Loucy (cell line): Measurements from ENCODE around the gene TMED1.

Source experiments
- H2AFZ ChIP-seq: fragments of 200-600 bp; sonication (generic); 2 replicates; pipeline ENCODE4 v1.6.0; 2016; ENCODE audit warnings: antibody characterized with exemption, mild to moderate bottlenecking, low read length, moderate library complexity
- H3F3A ChIP-seq: fragments of 200-600 bp; 2 replicates; pipeline ENCODE4 v1.6.0; 2016; ENCODE audit warnings: antibody characterized with exemption, low read depth, mild to moderate bottlenecking
- H3K27me3 ChIP-seq: fragments of 200-600 bp; sonication (generic); 2 replicates; pipeline ENCODE4 v1.6.1; 2014; ENCODE audit warnings: low read length, mild to moderate bottlenecking; ENCODE audit not compliant: insufficient read depth, poor library complexity, severe bottlenecking
- H3K36me3 ChIP-seq: fragments of 200-600 bp; sonication (generic); 2 replicates; pipeline ENCODE4 v1.6.1; 2016; ENCODE audit warnings: low read length; ENCODE audit not compliant: insufficient read depth
- H3K4me1 ChIP-seq: fragments of 200-600 bp; sonication (generic); 2 replicates; pipeline ENCODE4 v1.5.1; 2014; ENCODE audit warnings: low read length, mild to moderate bottlenecking; ENCODE audit not compliant: insufficient read depth, poor library complexity, severe bottlenecking
- H3K4me2 ChIP-seq: fragments of 200-600 bp; sonication (generic); 2 replicates; pipeline ENCODE4 v1.6.0; 2014; ENCODE audit warnings: antibody characterized with exemption, low read length, low read depth, mild to moderate bottlenecking; ENCODE audit not compliant: poor library complexity, severe bottlenecking
- H3K4me3 ChIP-seq: fragments of 200-600 bp; sonication (generic); 2 replicates; pipeline ENCODE4 v1.5.1; 2014; ENCODE audit warnings: low read length, mild to moderate bottlenecking, mixed read lengths; ENCODE audit not compliant: poor library complexity, severe bottlenecking
- H3K79me2 ChIP-seq: fragments of 200-600 bp; sonication (generic); 2 replicates; pipeline ENCODE4 v1.6.1; 2014; ENCODE audit warnings: low read length; ENCODE audit not compliant: insufficient read depth
- H3K9ac ChIP-seq: fragments of 200-600 bp; sonication (generic); 2 replicates; pipeline ENCODE4 v1.6.0; 2014; ENCODE audit warnings: mild to moderate bottlenecking, low read depth, low read length, moderate library complexity; ENCODE audit not compliant: poor library complexity, severe bottlenecking
- H3K9me2 ChIP-seq: fragments of 200-600 bp; sonication (generic); replicated peaks from 2 replicates; pipeline ENCODE4 v1.6.1; 2016; ENCODE audit warnings: low read depth, low read length, mixed read lengths
- H3K9me3 ChIP-seq: fragments of 200-600 bp; sonication (generic); 2 replicates; pipeline ENCODE4 v1.6.1; 2014; ENCODE audit warnings: mild to moderate bottlenecking, antibody characterized with exemption, low read length, low read depth; ENCODE audit not compliant: insufficient read depth
- H4K20me1 ChIP-seq: fragments of 200-600 bp; sonication (generic); 2 replicates; pipeline ENCODE4 v1.6.0; 2014; ENCODE audit warnings: antibody characterized with exemption, low read length, mild to moderate bottlenecking; ENCODE audit not compliant: insufficient read depth, poor library complexity, severe bottlenecking
- CTCF ChIP-seq: fragments of 200-600 bp; sonication (generic); conservative IDR thresholded peaks from 2 replicates; pipeline ENCODE4 v1.5.1; 2014; ENCODE audit warnings: mild to moderate bottlenecking, antibody characterized with exemption, low read length
- EZH2phosphoT487 ChIP-seq: fragments of 200-600 bp; IDR thresholded peaks from 2 replicates; pipeline ENCODE4 v1.6.1; 2018; ENCODE audit warnings: antibody characterized with exemption, mild to moderate bottlenecking, moderate library complexity, borderline replicate concordance

The TMED1 gene

DNA sequence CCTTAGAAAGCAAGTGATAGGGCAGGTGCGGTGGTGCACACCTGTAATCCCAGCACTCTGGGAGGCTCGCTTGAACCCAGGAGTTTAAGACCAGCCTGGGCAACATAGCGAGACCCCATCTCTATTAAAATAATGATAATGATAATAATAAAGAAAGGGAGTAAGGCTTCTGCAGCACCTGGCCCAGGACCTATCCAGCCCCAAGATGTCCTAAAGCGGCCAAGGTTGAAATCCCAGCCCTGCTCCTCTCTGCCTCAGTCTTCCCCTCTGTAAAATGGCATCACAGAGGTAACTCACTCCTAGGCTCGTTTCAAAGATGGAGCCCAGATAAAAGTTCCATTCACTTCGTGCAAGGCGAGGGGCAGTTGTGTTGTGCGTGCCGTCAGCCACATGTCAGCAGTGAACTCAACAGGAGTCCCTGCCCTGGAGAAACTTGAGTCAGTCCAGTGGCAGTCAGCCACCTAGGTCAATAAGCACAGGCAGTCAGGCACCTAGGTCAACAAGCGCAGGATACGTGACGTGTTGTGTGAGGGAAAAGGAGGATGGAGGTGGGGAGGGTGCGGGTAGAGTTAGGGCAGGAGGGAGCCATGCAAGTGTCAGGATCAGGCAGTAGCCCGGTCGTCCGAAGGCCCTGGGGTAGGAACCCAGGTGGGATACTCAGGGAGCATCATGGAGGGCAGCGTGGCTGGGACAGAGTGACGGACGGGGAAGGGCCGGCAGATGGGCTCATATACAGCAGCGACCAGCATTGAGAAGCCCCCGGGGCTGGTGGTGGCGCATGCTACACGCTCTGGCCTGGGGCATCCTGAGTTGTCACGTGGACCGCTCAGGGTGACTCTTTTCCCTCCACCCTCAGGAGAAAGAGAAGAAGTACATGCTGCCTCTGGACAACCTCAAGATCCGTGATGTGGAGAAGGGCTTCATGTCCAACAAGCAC lies 16.6 kb downstream of the TMED1 start:
- Histone ChIP-seq H3K4me2 (no peak overlapping the region), H3K9me3 (no peaks in the 10 kb centered on the region), H3K27me3 (no peaks in the 10 kb centered on the region), H3K9ac (no peak overlapping the region), H3K9me2 (no peaks in the 10 kb centered on the region), H3K36me3 (peaks cover 48% of the 10 kb centered on the region; the same call in 1 of the 2 replicates), H2AFZ (no peak overlapping the region), H3K4me1 (no peaks in the 10 kb centered on the region), H3K79me2 (no peaks in the 10 kb centered on the region), H4K20me1 (no peaks in the 10 kb centered on the region), H3K4me3 (no peak overlapping the region), H3F3A (no peaks in the 10 kb centered on the region)
- no peak for TF ChIP-seq CTCF
- no peak for TF ChIP-seq EZH2phosphoT487

DNA sequence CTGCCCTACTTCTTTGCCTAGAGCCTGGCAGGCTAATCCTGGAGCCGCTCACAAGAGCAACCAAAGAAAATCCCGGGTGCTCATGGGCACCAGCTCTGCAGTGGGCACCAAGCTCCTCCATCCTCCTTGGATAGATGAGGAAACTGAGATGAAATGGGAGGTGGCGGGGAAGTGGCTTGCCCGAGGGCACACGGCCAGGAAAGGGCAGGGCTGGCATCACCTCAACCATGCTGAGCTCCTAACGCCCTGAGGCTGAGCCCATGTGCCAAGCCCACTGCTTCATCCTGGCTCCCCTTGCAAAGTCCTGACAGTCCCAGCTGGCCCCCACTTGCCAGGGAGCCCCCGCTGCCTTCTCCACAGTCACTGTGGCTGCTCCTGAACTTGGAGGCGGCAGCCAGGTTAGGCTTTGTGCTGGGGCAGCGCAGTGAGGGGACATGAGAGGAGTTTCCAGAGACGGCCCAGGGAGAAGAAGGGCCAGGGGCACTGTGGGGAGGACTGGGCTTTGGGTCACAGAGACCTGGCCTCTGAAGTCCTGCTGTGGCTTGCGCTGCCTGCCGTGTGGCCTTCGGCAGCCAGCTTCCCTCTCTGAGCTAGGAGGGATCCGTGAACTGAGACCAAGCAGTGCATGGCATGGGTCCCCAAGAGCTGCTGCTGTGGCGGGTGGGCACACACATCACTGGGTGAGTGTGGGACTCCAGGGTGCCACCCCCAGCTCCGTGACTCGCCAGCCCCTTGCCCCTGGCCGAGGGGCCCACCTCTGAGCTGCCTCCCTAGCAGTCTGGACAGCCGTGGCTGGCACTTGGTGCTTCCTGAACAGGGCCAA lies 17.5 kb downstream of the TMED1 start:
- peaks cover 42% of the 10 kb centered on the region; the same call in 1 of the 2 replicates for H3K36me3 ChIP-seq
- H3K9me3 ChIP-seq, result no peaks in the 10 kb centered on the region
- H3K79me2 ChIP-seq, result no peaks in the 10 kb centered on the region
- H3K9ac ChIP-seq, result no peak overlapping the region
- H3K9me2 ChIP-seq, result no peaks in the 10 kb centered on the region
- H2AFZ ChIP-seq, result no peak overlapping the region
- no peak overlapping the region for H3K4me2 ChIP-seq
- no peaks in the 10 kb centered on the region for H4K20me1 ChIP-seq
- H3K4me1 ChIP-seq, result no peaks in the 10 kb centered on the region
- H3K27me3 ChIP-seq, result no peaks in the 10 kb centered on the region
- no peaks in the 10 kb centered on the region for H3F3A ChIP-seq
- no peak overlapping the region for H3K4me3 ChIP-seq
- TF ChIP-seq EZH2phosphoT487 (no peak), CTCF (no peak)

- Histone ChIP-seq H3K79me2 (no peaks in the 10 kb centered on the region), H3K4me1 (peaks cover 4% of the 10 kb centered on the region), H2AFZ (no peak overlapping the region), H3K9ac (no peak overlapping the region), H3F3A (no peaks in the 10 kb centered on the region), H3K36me3 (peaks cover 44% of the 10 kb centered on the region; the same call in 1 of the 2 replicates), H3K27me3 (no peaks in the 10 kb centered on the region), H4K20me1 (no peaks in the 10 kb centered on the region), H3K4me2 (no peak overlapping the region), H3K9me2 (no peaks in the 10 kb centered on the region), H3K9me3 (no peaks in the 10 kb centered on the region), H3K4me3 (no peak overlapping the region)
- TF ChIP-seq EZH2phosphoT487 (no peak), CTCF (no peak)
Observed at GRCh38 chr19:10817291-10818038, 18.5 kb downstream of the TMED1 start.
